ENCODE results near the gene CACNA2D3.

CACNA2D3 gene

GRCh38 chr3:54776601-54777000 is 654.2 kb downstream of the CACNA2D3 start:
- DNase-seq, result no peak

DNA sequence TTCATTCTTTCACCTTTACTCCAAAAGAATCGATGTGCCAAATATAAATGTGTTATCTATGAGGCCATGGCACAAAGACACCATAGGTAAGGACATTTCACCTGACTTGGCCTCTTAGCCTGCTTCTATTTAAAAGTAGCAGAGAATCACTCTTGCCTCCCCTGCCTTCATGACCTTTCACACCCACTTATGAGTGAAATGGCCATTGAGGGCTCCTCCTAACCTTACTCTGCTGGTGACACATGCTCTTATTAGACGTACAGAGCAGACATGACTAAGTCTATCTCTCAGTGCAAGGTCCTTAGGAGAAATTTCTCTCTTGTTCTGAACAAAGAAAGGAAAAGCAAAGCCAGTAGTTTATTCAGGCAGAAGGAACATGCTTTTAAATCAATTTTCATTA is 654.8 kb downstream of the CACNA2D3 start:
- DNase-seq, result no peak

- DNase-seq, result no peak
Observed at GRCh38 chr3:54780336-54780735, 658.0 kb downstream of the CACNA2D3 start.

- no peak for DNase-seq
Observed at GRCh38 chr3:54781728-54782127, 659.4 kb downstream of the CACNA2D3 start.

DNA sequence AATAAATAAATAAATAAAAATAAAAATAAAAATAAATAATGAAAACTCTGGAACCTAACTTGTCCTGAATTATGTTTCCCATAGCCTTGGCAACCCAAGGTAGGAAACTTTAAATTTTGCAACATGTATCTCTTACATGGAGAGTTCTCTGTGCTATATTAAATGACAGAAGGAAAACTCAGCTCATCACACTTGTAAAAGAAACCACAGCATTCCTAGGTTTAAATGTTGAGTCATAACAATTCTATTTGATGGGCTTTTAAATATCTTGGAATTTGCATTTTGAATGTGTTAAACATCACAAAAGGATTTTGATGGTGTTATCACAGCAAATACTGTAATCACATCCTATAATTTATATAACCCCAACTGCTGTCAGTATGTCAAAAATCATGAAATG is 661.3 kb downstream of the CACNA2D3 start:
- DNase-seq, result no peak

DNA sequence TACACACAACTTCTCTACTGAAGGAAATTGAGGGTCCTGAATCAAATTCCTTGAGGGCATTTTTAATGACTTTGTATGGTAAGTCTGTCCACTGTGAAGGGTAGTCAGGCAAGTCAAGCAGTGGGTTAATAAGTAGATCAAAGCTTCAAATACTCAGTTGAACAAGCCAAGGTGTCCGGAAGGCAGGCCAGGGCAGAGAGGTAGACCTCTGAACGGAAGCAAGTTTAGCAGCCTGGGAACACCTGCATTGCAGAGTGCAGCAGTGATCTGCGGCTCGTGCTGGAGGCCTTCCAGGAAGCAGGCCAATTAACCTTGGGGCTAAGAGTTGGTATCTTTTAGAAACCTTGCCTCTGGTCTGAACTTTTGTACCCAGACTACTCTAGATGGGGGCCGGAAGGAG is 661.7 kb downstream of the CACNA2D3 start:
- no peak for DNase-seq

GRCh38 chr3:54785976-54786375 is 663.6 kb downstream of the CACNA2D3 start:
- no peak for DNase-seq

- DNase-seq, result no peak
Observed at GRCh38 chr3:54790051-54790450, 667.7 kb downstream of the CACNA2D3 start.

GRCh38 chr3:54791501-54792156 is 669.3 kb downstream of the CACNA2D3 start:
- DNase-seq, result no peak

DNA sequence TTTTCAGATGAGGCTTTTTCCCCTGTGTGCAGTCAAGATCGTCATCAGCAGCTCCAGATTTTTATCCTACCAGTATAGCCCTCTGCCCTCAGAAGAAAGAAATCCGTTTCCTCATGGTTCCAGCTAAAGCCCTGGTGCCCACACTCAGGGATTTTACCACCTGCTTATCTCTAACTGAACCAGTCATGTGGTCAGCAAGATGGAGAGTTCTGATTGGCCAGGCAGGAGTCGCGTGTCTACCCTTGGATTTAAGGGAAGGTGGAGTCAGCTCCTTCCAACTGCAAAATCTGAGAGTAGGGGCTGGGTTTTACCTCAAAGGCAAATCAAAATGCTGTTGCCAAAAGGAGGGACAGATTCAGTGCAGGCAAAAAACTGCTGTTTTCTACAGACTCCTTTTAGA is 670.2 kb downstream of the CACNA2D3 start:
- no peak for DNase-seq

DNA sequence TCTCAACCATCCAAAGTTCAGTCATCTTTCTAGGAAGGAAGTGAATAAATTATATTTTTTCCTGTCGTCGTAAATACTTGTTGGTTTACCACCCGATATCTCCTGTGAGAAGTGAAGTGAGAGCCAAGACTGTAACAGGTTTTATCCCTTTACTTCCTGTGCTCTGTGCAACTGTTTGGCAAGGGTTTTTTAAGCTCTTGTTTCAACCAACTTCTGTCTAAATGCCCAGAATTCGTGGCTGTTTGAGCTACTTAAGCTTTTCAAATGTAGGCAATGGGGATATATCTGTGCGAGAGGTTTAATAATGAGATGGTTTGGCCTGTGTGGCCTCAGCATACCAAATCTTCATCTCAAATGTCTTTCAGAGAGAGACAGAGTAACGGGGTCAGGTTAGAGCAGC is 670.8 kb downstream of the CACNA2D3 start:
- DNase-seq, result no peak

GRCh38 chr3:54797111-54797510 is 674.8 kb downstream of the CACNA2D3 start:
- DNase-seq, result no peak

- no peak for DNase-seq
Observed at GRCh38 chr3:54800478-54800877, 678.1 kb downstream of the CACNA2D3 start.

DNA sequence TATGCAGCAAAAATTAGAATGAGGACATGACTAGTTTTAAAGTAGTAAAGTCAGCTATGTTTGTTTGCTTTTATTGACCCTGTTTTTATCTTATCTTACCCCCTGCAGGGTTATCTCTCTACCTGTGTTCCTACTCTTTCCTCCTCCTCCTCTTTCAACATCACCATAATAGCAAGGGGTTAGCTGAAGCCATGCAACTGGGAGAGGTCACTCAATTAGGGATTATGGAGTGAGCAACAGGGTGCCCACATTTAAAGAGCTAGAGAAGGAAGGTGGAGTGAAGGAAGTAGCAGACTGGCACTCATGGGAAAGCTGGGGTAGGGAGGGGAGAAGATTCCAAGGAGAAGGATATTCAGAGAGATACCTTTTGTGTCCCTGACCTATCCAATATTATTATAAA is 679.6 kb downstream of the CACNA2D3 start:
- DNase-seq, result no peak

GRCh38 chr3:54810401-54810800 is 688.0 kb downstream of the CACNA2D3 start:
- no peak for DNase-seq

GRCh38 chr3:54814224-54814623 is 691.9 kb downstream of the CACNA2D3 start:
- DNase-seq, result no peak

DNA sequence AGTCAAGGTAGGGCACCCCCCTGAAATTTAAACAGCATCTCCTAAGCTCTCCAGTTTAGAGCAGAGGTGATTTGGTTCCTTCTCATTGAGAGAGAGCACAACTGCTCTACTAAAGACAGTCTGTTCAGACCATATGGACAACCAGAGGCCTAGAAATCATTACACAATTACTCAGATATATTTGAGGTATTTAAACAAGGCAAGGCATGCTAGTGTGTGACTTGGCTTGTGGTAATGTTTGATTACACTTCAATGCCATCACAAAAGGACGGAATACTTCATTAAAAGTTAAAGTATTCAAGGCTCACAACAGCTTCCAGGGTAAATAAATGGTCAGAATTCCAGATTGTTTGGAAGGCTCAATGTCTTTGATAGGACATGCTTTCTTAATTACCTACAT is 695.3 kb downstream of the CACNA2D3 start:
- DNase-seq, result no peak

DNA sequence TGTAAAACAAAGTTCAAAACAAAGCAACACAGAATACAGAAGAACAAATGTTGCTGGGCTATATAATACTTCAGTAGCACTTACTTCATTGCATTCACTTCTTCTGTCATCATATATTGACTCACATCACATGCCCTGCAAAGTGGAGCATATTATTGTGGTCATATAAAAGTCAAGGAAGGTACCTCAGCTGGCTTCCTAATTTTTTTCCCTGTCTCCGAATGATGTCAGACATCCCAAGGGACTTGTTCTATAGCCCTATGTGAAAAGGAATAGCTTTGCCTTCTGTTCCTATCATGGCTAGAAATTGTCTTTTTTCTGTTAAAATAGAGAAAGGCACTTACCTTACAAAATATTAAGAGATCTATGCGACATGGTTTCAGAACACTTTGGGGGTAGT is 696.1 kb downstream of the CACNA2D3 start:
- DNase-seq, result no peak

DNA sequence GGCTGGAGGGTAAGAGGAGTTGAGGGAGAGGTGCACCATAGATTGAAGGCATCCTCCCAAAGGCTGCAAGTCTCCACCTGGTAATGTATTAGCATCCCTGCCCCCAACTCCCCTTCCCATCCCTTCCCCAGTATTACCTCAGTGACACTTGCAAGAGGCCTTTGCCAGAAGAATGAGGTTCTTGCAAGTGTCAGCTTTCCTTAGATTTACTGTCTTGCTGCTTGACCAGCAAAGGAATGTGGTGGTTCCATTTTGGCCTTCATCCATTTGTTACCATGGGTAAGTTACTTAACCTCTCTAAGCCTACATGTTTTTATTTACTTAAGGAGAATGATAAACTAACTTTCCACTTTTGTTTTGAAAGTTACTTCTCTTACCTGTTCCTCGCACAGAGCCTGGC is 696.6 kb downstream of the CACNA2D3 start:
- no peak for DNase-seq

DNA sequence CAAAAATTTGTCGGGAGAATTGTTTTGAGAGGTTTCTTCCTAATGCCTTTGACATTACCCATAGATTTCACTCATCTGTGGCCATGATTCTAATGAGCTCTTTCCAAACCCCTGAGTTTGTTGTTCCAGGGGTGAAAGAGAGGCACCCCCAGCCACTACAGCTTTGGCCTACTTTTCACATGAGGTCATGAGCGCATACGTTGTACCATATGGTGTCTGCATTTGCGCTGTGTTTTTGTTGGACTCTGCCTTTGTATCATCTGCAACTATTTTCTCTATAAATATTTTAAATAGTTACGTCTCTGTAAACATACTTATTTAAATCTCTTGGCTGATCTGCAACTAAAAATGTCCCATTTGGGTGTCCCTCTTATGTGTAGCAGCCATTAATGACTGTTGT is 697.6 kb downstream of the CACNA2D3 start:
- no peak for DNase-seq

DNA sequence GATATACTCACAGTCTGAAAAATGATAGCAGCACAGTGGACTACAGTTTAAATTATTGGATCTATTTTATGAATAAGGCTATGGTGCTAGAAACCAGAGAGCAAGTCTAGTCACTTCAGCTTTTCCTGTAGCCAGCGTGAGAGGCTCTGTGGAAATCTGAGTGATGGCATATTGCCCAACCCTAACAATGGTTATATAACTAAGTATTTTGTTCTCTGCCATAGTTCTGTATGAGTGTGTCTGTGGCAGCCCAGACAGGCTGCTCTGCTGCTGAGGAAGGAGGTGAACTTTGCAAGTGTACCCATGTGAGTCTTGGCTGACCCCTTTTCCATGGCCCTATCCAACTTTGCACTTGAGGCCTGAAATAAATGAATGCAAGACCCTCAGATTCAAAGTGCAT is 699.9 kb downstream of the CACNA2D3 start:
- DNase-seq, result no peak

DNA sequence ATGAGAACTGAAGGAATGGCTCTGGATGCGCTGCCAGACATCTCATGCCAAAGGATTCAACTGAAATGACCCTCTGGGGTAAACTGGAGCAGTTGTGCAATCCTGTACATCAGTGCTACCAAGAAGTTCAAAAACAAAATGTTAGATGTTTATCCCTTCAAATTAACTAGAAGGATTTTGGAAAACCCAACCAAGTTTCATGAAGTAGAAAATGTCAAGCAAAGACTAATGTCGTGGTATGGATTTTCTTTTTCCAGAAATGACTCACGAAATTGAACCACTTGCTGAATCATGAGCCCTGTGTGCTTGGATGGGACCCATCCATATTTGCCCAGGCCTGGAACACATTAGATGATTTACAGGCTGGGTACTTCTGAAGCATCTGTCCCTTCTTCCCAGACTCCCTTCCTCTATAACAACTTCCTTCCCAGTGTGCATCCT is 703.9 kb downstream of the CACNA2D3 start:
- DNase-seq, result no peak

DNA sequence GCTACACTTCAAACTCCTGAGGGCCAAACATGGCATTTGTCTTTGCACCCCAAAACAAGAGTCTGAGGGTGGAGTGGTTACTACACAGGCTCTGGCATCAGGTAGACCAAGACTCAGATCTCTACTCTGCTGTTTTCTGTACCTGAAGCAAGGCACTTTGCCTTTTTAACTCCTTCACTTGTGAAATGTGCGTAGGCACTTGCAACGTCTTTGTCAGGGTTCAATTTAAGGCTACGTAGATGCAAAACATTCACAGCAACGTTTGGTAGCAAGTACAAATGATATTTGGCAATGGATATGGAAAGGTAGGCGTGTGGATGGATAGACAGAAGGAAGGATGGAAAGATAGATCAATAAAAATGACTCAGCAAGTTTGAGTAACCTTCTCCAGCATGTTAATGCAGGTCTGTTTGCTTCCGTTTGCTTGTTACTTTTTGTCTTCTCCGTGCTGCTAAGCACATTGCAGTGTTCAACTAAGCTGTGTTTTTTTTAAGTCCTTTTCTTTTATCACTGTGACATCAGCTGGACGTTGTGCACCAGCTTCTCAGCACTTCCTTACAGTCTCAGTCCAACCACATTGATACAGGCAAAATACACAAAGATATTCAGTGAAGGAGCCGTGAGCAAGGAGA is 704.8 kb downstream of the CACNA2D3 start:
- DNase-seq, result no peak

GRCh38 chr3:54827776-54828175 is 705.4 kb downstream of the CACNA2D3 start:
- no peak for DNase-seq

DNA sequence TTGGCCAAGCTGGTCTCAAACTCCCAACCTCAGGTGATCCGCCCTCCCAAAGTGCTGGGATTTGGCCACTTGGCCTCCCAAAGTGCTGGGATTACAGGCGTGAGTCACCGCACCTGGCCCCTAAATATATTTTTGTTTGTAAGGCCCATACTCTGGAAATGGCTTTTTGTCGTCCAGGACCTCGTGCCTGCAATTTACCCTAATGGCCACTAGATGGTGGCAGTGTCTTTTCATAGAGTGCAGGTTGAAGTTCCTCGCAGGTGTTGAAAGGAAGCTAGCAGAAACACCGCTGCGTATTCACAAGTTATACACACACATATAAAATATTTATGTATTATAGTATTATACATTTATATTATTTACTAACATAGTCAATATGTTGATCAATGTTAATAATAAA is 708.3 kb downstream of the CACNA2D3 start:
- DNase-seq, result peak; percentile 21
